Neural cell (in vitro differentiated cells): ENCODE results near the gene C14orf39. TPM values are rescaled to one million over a fixed set of nuclear protein-coding genes. Genes with fewer than 3 reads are reported as not detected.

Experiments used
- H2AFZ ChIP-seq: fragments of 200-600, 300-800 bp; sonication (generic), shearing (Covaris generic); 2 replicates; pipeline ENCODE4 v1.6.0; 2014; ENCODE audit warnings: low read depth, mild to moderate bottlenecking, antibody characterized with exemption, low read length, moderate library complexity
- H3F3A ChIP-seq: fragments of 200-600 bp; shearing (Covaris generic); 2 replicates; pipeline ENCODE4 v1.6.1; 2016; ENCODE audit warnings: mild to moderate bottlenecking, moderate library complexity, mixed read lengths, antibody characterized with exemption, low read length; ENCODE audit not compliant: insufficient read depth, poor library complexity, severe bottlenecking
- H3K27ac ChIP-seq: fragments of 200-600, 300-800 bp; sonication (generic), shearing (Covaris generic); 2 replicates; pipeline ENCODE4 v1.5.1; 2014; ENCODE audit warnings: mild to moderate bottlenecking, low read length, moderate library complexity
- H3K27me3 ChIP-seq: fragments of 300-800, 200-600 bp; sonication (generic), shearing (Covaris generic); 2 replicates; pipeline ENCODE4 v1.6.0; 2014; ENCODE audit warnings: mild to moderate bottlenecking, low read depth, low read length, moderate library complexity; ENCODE audit not compliant: insufficient read depth
- H3K36me3 ChIP-seq: fragments of 300-800, 200-600 bp; sonication (generic), shearing (Covaris generic); 2 replicates; pipeline ENCODE4 v1.5.1; 2014; ENCODE audit warnings: mild to moderate bottlenecking, antibody characterized with exemption, low read length, moderate library complexity; ENCODE audit not compliant: insufficient read depth
- H3K4me2 ChIP-seq: fragments of 300-800, 200-600 bp; sonication (generic), shearing (Covaris generic); 2 replicates; pipeline ENCODE4 v1.6.0; 2014; ENCODE audit warnings: mild to moderate bottlenecking, low read length
- H3K4me3 ChIP-seq: fragments of 300-800, 200-600 bp; sonication (generic), shearing (Covaris generic); 2 replicates; pipeline ENCODE4 v1.5.1; 2014; ENCODE audit warnings: mild to moderate bottlenecking, low read length, moderate library complexity
- H3K79me2 ChIP-seq: fragments of 200-600 bp; shearing (Covaris generic); replicated peaks from 2 replicates; pipeline ENCODE4 v1.6.0; 2014; ENCODE audit warnings: mild to moderate bottlenecking, low read length, moderate library complexity; ENCODE audit not compliant: insufficient read depth
- H3K9ac ChIP-seq: fragments of 300-800, 200-600 bp; sonication (generic), shearing (Covaris generic); 2 replicates; pipeline ENCODE4 v1.6.1; 2016; ENCODE audit warnings: mild to moderate bottlenecking, low read length, mixed read lengths
- H3K9me2 ChIP-seq: fragments of 200-600 bp; shearing (Covaris generic); 2 replicates; pipeline ENCODE4 v1.6.1; 2016; ENCODE audit warnings: mild to moderate bottlenecking, low read length, mixed read lengths; ENCODE audit not compliant: insufficient read depth
- H3K9me3 ChIP-seq: fragments of 200-600, 300-800 bp; sonication (generic), shearing (Covaris generic); 2 replicates; pipeline ENCODE4 v1.6.1; 2016; ENCODE audit warnings: mild to moderate bottlenecking, mixed run types, low read length, moderate library complexity, mixed read lengths
- H4K20me1 ChIP-seq: fragments of 200-600 bp; shearing (Covaris generic); 2 replicates; pipeline ENCODE4 v1.6.1; 2016; ENCODE audit warnings: mild to moderate bottlenecking, mixed run types; ENCODE audit not compliant: insufficient read depth
- EZH2 ChIP-seq: fragments of 200-600, 300-800 bp; shearing (Covaris generic), sonication (generic); IDR thresholded peaks from 2 replicates; pipeline ENCODE4 v1.6.1; 2014; ENCODE audit warnings: antibody characterized with exemption, low read length, borderline replicate concordance, mild to moderate bottlenecking; ENCODE audit not compliant: insufficient read depth, poor library complexity, severe bottlenecking
- POLR2AphosphoS5 ChIP-seq: IDR thresholded peaks from 2 replicates; pipeline ENCODE4 v1.6.1; 2012
- polyA plus RNA-seq: library from polyadenylated mRNA; depleted of rRNA; stranded (reverse); fragments of >200 nt; gene quantifications from 2 replicates; pipeline ENCODE4 v1.2.3, GENCODE V29; 2014
- TF ChIP-seq, protein P1 (sequence below): fragments of 450-650 bp; IDR thresholded peaks from 2 replicates; pipeline ENCODE4 v1.5.1; 2014; ENCODE audit warnings: antibody characterized with exemption, mild to moderate bottlenecking, moderate library complexity; ENCODE audit not compliant: poor library complexity, severe bottlenecking
- TF ChIP-seq, protein P2 (sequence below): IDR thresholded peaks from 2 replicates; pipeline ENCODE4 v1.6.1; 2012; ENCODE audit warnings: borderline replicate concordance

Gene C14orf39
- polyA plus RNA-seq, 1 donor from 2014 or later = 0.12 TPM

GRCh38 chr14:60506985-60507829 is 21.3 kb upstream of the C14orf39 start:
- H2AFZ ChIP-seq = no peak overlapping the region
- no peaks in the 10 kb centered on the region for H3K9me2 ChIP-seq
- H3K36me3 ChIP-seq = no peaks in the 10 kb centered on the region
- H3K79me2 ChIP-seq = no peaks in the 10 kb centered on the region
- H3F3A ChIP-seq = no peaks in the 10 kb centered on the region
- no peak overlapping the region for H3K4me2 ChIP-seq
- H3K9ac ChIP-seq = no peak overlapping the region
- no peak overlapping the region for H3K27ac ChIP-seq
- TF ChIP-seq, protein P1, sequence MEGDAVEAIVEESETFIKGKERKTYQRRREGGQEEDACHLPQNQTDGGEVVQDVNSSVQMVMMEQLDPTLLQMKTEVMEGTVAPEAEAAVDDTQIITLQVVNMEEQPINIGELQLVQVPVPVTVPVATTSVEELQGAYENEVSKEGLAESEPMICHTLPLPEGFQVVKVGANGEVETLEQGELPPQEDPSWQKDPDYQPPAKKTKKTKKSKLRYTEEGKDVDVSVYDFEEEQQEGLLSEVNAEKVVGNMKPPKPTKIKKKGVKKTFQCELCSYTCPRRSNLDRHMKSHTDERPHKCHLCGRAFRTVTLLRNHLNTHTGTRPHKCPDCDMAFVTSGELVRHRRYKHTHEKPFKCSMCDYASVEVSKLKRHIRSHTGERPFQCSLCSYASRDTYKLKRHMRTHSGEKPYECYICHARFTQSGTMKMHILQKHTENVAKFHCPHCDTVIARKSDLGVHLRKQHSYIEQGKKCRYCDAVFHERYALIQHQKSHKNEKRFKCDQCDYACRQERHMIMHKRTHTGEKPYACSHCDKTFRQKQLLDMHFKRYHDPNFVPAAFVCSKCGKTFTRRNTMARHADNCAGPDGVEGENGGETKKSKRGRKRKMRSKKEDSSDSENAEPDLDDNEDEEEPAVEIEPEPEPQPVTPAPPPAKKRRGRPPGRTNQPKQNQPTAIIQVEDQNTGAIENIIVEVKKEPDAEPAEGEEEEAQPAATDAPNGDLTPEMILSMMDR = no peak
- peak; percentile 39 for TF ChIP-seq POLR2AphosphoS5
- H3K4me3 ChIP-seq = no peak overlapping the region
- peaks cover 100% of the 10 kb centered on the region for H3K27me3 ChIP-seq
- no peaks in the 10 kb centered on the region for H3K9me3 ChIP-seq
- no peaks in the 10 kb centered on the region for H4K20me1 ChIP-seq

- peaks cover 100% of the 10 kb centered on the region for H3K27me3 ChIP-seq
- no peaks in the 10 kb centered on the region for H3K9me3 ChIP-seq
- no peak overlapping the region for H3K4me2 ChIP-seq
- no peaks in the 10 kb centered on the region for H3K36me3 ChIP-seq
- no peaks in the 10 kb centered on the region for H3F3A ChIP-seq
- H4K20me1 ChIP-seq = no peaks in the 10 kb centered on the region
- peak; percentile 46 for TF ChIP-seq EZH2
- TF ChIP-seq, protein P2, sequence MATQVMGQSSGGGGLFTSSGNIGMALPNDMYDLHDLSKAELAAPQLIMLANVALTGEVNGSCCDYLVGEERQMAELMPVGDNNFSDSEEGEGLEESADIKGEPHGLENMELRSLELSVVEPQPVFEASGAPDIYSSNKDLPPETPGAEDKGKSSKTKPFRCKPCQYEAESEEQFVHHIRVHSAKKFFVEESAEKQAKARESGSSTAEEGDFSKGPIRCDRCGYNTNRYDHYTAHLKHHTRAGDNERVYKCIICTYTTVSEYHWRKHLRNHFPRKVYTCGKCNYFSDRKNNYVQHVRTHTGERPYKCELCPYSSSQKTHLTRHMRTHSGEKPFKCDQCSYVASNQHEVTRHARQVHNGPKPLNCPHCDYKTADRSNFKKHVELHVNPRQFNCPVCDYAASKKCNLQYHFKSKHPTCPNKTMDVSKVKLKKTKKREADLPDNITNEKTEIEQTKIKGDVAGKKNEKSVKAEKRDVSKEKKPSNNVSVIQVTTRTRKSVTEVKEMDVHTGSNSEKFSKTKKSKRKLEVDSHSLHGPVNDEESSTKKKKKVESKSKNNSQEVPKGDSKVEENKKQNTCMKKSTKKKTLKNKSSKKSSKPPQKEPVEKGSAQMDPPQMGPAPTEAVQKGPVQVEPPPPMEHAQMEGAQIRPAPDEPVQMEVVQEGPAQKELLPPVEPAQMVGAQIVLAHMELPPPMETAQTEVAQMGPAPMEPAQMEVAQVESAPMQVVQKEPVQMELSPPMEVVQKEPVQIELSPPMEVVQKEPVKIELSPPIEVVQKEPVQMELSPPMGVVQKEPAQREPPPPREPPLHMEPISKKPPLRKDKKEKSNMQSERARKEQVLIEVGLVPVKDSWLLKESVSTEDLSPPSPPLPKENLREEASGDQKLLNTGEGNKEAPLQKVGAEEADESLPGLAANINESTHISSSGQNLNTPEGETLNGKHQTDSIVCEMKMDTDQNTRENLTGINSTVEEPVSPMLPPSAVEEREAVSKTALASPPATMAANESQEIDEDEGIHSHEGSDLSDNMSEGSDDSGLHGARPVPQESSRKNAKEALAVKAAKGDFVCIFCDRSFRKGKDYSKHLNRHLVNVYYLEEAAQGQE = no peak
- TF ChIP-seq, protein P1 = no peak
- H3K9ac ChIP-seq = no peak overlapping the region
- no peaks in the 10 kb centered on the region for H3K79me2 ChIP-seq
- no peak overlapping the region for H3K27ac ChIP-seq
- no peak overlapping the region for H2AFZ ChIP-seq
- no peaks in the 10 kb centered on the region for H3K9me2 ChIP-seq
- no peak overlapping the region for H3K4me3 ChIP-seq
Measured at GRCh38 chr14:60506462-60506984, 20.7 kb upstream of the C14orf39 start.
